ENCODE results near the gene PET117.

- no peak for TF ChIP-seq CTCF (IDR thresholded peaks at IDR 0.05)
- TF ChIP-seq POLR2A (IDR thresholded peaks at IDR 0.05), result no peak
Measured at GRCh38 chr20:18165553-18165952, 27.9 kb downstream of the PET117 start.
